Tibial nerve (tissue), 4 donors: Measurements from ENCODE around the gene BCHE. TPM values are rescaled to one million over a fixed set of nuclear protein-coding genes. Genes with fewer than 3 reads are reported as not detected.

Source experiments
- DNase-seq, 2 donors: peaks; one replicate each; pipeline ENCODE4 v3.0.0-alpha.2; 2019; ENCODE audit warnings: low spot score in 2 of 2
- H3K27ac ChIP-seq, 4 donors: fragments of 200-600 bp; sonication (generic) in 3 of 4; one replicate each; pipeline ENCODE4 v1.5.1; 2017 to 2019; ENCODE audit warnings: mild to moderate bottlenecking in 1 of 4
- H3K27me3 ChIP-seq, 2 donors: fragments of 200-600 bp; sonication (generic) in 1 of 2; one replicate each; pipeline versions ENCODE4 v1.5.1 to v1.6.0; 2017 to 2019
- H3K36me3 ChIP-seq, 3 donors: fragments of 200-600 bp; sonication (generic); one replicate each; pipeline ENCODE4 v1.5.1; 2018 to 2019
- H3K4me1 ChIP-seq, 4 donors: fragments of 200-600 bp; sonication (generic) in 3 of 4; one replicate each; pipeline ENCODE4 v1.5.1; 2017 to 2019
- H3K4me3 ChIP-seq, 4 donors: fragments of 200-600 bp; sonication (generic) in 3 of 4; one replicate each; pipeline ENCODE4 v1.5.1; 2017 to 2019; ENCODE audit warnings: mild to moderate bottlenecking in 1 of 4, moderate library complexity in 1 of 4
- H3K9me3 ChIP-seq, 4 donors: fragments of 200-600 bp; sonication (generic) in 3 of 4; one replicate each; pipeline ENCODE4 v1.5.1; 2017 to 2019
- CTCF ChIP-seq, 5 experiments: fragments of 200-600 bp in 3 of 5; fragments of 450-650 bp in 2 of 5; sonication (generic) in 3 of 5; IDR thresholded peaks; one replicate each; pipeline ENCODE4 v1.5.1; 2016 to 2019; ENCODE audit warnings: antibody characterized with exemption in 5 of 5, mild to moderate bottlenecking in 3 of 5, moderate library complexity in 2 of 5
- EP300 ChIP-seq, 2 donors: sonication (generic); formaldehyde crosslinking; IDR thresholded peaks; one replicate each; pipeline ENCODE4 v1.6.1; 2017; ENCODE audit warnings: antibody characterized with exemption in 2 of 2, mild to moderate bottlenecking in 1 of 2
- POLR2A ChIP-seq, 2 donors: fragments of 450-650 bp; IDR thresholded peaks; one replicate each; pipeline ENCODE4 v1.6.1; 2017; ENCODE audit warnings: antibody characterized with exemption in 2 of 2, mild to moderate bottlenecking in 2 of 2, moderate library complexity in 2 of 2
- WGBS, 2 donors: methylation state at CpG; one replicate each; pipeline ENCODE4 v1.1.5; 2018; 5-methylcytosine and 5-hydroxymethylcytosine counted together
- total RNA-seq, 4 donors: library from RNA; depleted of rRNA; stranded (reverse); fragments of >200 nt; gene quantifications; one replicate each; pipeline ENCODE4 v1.1.0, GENCODE V29; 2016

BCHE gene
- total RNA-seq, 4 donors from 2014 or later: 0.30 to 1.3 (median 0.98) TPM; not detected in 1

GRCh38 chr3:165759041-165759440 is 78.2 kb downstream of the BCHE start:
- Histone ChIP-seq H3K27me3 (no peaks in the 10 kb centered on the region), H3K9me3 (no peaks in the 10 kb centered on the region), H3K4me3 (no peak overlapping the region), H3K36me3 (no peaks in the 10 kb centered on the region), H3K27ac (no peak overlapping the region), H3K4me1 (no peaks in the 10 kb centered on the region)
- 80 to 82% methylated on average over 3 of the region's 3 CpGs for WGBS, 2 donors
- DNase-seq: no peak
- TF ChIP-seq CTCF (IDR thresholded peaks at IDR 0.05) (no peak), POLR2A (IDR thresholded peaks at IDR 0.05) (no peak), EP300 (IDR thresholded peaks at IDR 0.05) (no peak)

- H3K27me3 ChIP-seq: no peaks in the 10 kb centered on the region
- H3K4me3 ChIP-seq: no peak overlapping the region
- H3K9me3 ChIP-seq: no peaks in the 10 kb centered on the region
- H3K27ac ChIP-seq: no peak overlapping the region
- no peaks in the 10 kb centered on the region for H3K4me1 ChIP-seq
- whole genome bisulfite sequencing, 2 donors: 70 to 76% methylated on average over 1 of the region's 1 CpG
- H3K36me3 ChIP-seq: no peaks in the 10 kb centered on the region
- TF ChIP-seq POLR2A (IDR thresholded peaks at IDR 0.05) (no peak), EP300 (IDR thresholded peaks at IDR 0.05) (no peak), CTCF (IDR thresholded peaks at IDR 0.05) (no peak)
- no peak for DNase-seq
These were observed 81.7 kb downstream of the BCHE start for GRCh38 chr3:165755571-165755970.

- no peaks in the 10 kb centered on the region for H3K36me3 ChIP-seq
- 56 to 94% methylated on average over 1 of the region's 1 CpG for WGBS, 2 donors
These were observed 82.8 kb downstream of the BCHE start for GRCh38 chr3:165754219-165755007.

GRCh38 chr3:165753560-165753959 is 83.7 kb downstream of the BCHE start:
- no peaks in the 10 kb centered on the region for H3K9me3 ChIP-seq
- no peak for DNase-seq
- H3K27me3 ChIP-seq: no peaks in the 10 kb centered on the region
- TF ChIP-seq EP300 (IDR thresholded peaks at IDR 0.05) (no peak), POLR2A (IDR thresholded peaks at IDR 0.05) (no peak), CTCF (IDR thresholded peaks at IDR 0.05) (no peak)
- no peaks in the 10 kb centered on the region for H3K4me1 ChIP-seq
- H3K36me3 ChIP-seq: no peaks in the 10 kb centered on the region
- H3K27ac ChIP-seq: no peak overlapping the region
- H3K4me3 ChIP-seq: no peak overlapping the region

More at GRCh38 chr3:165754219-165755007, 82.8 kb downstream of the BCHE start:
- Histone ChIP-seq H3K4me3 (no peak overlapping the region), H3K27ac (no peak overlapping the region), H3K4me1 (no peaks in the 10 kb centered on the region), H3K27me3 (no peaks in the 10 kb centered on the region), H3K9me3 (no peaks in the 10 kb centered on the region)
- TF ChIP-seq CTCF (IDR thresholded peaks at IDR 0.05): no peak
- TF ChIP-seq EP300 (IDR thresholded peaks at IDR 0.05): no peak
- TF ChIP-seq POLR2A (IDR thresholded peaks at IDR 0.05): no peak
- no peak for DNase-seq

- Histone ChIP-seq H3K4me1 (no peaks in the 10 kb centered on the region), H3K4me3 (no peak overlapping the region), H3K9me3 (no peaks in the 10 kb centered on the region), H3K27me3 (no peaks in the 10 kb centered on the region), H3K36me3 (no peaks in the 10 kb centered on the region), H3K27ac (no peak overlapping the region)
- TF ChIP-seq CTCF (IDR thresholded peaks at IDR 0.05) (no peak), POLR2A (IDR thresholded peaks at IDR 0.05) (no peak)
- DNase-seq: no peak
- WGBS, 2 donors: 56 to 73% methylated on average over 7 of the region's 7 CpGs
These were observed 85.6 kb downstream of the BCHE start for GRCh38 chr3:165751637-165752036.
